22Rv1 (cell line): ENCODE results near the gene SUMO2.

Source experiments
- CTCF ChIP-seq: fragments of 450-650 bp; IDR thresholded peaks from 2 replicates; pipeline ENCODE4 v1.5.1; 2017; ENCODE audit warnings: mild to moderate bottlenecking
- ZFX ChIP-seq: fragments of 450-650 bp; IDR thresholded peaks from 2 replicates; pipeline ENCODE4 v1.6.1; 2017; ENCODE audit warnings: antibody characterized with exemption, borderline replicate concordance

GRCh38 chr17:75118307-75118706 lies 64.5 kb downstream of the SUMO2 start:
- TF ChIP-seq CTCF (no peak), ZFX (no peak)
